Cortex of kidney (tissue), 1 donor: ENCODE results near the gene KLHL21.

Source experiments
- DNase-seq: peaks from one replicate; lab custom pipeline; 2025; lab: John Stamatoyannopoulos, UW

Gene KLHL21

GRCh38 chr1:6547301-6547700 is 55.4 kb downstream of the KLHL21 start:
- no peak for DNase-seq

- DNase-seq, result no peak
Observed at GRCh38 chr1:6546326-6546725, 56.3 kb downstream of the KLHL21 start.

- no peak for DNase-seq
Observed at GRCh38 chr1:6545276-6546112, 57.2 kb downstream of the KLHL21 start.

- DNase-seq, result no peak
Observed at GRCh38 chr1:6544831-6545230, 57.8 kb downstream of the KLHL21 start.
